GM21423 (cell line): ENCODE data around the gene FBXW4.

Experiments
- ATAC-seq: cut with Tn5 transposase; IDR thresholded peaks from one replicate; pipeline ENCODE4 v1.9.1; 2021; ENCODE audit warnings: mild to moderate bottlenecking, moderate library complexity; ENCODE audit not compliant: unreplicated experiment

FBXW4 gene

GRCh38 chr10:101696632-101697031, 1.7 kb upstream of the FBXW4 start:
- no peak for ATAC-seq

DNA sequence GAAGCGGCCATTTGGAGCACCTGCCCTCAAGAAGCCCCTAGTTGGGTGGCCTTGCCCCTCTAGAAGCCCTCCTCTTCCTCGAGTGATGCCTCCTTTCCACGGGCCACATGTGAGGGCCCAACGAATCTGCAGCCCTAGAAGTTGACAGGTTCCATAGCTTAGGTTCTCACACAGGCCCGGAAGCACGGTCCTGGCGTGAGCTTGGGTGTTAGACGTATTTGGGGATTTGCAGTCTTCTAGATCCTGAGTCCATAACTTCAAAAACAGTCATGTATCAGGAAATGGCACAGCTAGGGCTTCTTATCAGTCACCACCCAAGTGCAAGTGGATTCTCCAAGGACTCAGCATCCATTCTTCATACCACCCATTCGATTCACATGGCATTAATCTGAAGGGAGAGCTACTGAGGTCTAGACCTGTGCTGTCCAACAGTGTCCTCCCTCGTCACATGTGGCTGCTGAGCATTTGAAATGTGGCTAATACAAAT, 477 bp upstream of the FBXW4 start:
- ATAC-seq, result no peak

DNA sequence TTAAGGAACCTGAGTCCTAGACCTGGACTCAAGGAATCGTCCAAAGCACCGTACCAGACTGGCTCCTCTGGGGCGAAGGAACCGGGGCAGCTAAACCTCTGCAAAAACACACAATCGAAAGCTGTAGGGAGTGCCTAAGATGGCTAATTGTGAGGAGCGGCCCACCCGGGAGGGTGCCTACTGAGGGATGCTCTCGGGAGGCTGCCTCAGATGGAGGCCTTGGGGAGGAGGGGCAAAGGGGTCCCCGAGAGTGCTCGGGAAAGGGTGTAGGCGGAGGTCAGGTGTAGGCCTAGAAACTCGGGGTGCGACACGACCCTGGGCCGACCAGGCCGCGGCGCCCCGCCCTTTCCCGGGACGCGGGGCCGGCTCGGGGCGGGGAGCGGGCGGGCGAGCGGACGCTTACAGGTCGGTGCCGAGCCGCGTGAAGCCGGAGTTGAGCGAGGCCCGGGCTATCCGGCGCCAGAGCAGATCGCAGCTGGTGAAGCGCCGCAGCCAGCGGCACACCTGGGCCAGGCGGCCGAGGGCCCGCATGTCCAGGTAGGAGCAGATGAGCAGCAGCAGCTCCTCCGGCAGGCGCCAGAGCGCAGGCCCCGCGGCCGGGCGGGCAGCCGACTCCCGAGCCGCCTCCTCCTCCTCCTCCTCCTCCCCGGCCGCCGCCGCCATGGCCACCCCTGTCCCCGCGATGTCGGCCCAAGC, 844 bp downstream of the FBXW4 start:
- ATAC-seq, result peak; percentile 50

- ATAC-seq, result peak; percentile 22
These were observed 1.4 kb downstream of the FBXW4 start for GRCh38 chr10:101693651-101693977.

DNA sequence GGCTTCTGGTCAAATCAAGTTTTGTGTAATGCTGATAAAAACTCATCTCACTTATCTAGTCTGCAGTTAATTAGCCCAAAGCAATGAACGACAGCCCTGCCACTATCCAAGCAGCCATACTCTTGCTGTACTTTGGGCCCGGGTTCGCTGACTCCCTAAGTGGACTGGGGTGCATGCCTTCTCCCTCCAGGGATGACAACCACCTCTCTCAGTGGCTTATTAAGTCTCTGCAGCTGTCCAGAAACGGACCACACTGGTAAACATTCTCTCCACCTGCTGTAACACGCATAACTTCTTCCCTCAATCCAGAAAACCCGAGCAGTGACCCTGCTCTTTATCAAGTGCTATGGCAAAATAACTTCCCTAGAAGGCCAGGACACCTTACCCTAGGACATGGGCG, 3.9 kb downstream of the FBXW4 start:
- no peak for ATAC-seq

- ATAC-seq, result no peak
These were observed 4.5 kb downstream of the FBXW4 start for GRCh38 chr10:101690461-101690860.

GRCh38 chr10:101687071-101687658, 7.8 kb downstream of the FBXW4 start:
- ATAC-seq, result no peak

- ATAC-seq, result no peak
These were observed 8.6 kb downstream of the FBXW4 start for GRCh38 chr10:101686133-101686925.

- no peak for ATAC-seq
These were observed 10.2 kb downstream of the FBXW4 start for GRCh38 chr10:101684782-101685181.

DNA sequence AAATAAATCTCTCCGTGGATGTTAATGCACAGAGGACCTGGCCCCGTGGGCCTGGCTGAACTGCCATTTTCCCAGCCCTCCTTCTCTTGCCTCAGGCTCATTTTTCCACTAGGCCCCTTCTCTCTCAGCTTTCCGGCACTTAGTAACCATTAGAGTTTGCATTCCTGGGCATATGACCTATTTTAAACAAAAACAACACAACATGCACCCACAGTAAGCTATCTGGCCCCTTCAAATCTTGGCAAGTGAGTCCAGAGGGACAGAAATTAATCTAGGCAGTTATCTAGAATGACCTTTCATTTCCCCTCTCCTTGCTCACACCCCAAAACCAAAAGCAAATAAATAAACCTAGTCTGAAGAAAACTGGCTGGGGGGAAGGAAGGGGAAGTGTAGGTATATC, 11.7 kb downstream of the FBXW4 start:
- no peak for ATAC-seq

DNA sequence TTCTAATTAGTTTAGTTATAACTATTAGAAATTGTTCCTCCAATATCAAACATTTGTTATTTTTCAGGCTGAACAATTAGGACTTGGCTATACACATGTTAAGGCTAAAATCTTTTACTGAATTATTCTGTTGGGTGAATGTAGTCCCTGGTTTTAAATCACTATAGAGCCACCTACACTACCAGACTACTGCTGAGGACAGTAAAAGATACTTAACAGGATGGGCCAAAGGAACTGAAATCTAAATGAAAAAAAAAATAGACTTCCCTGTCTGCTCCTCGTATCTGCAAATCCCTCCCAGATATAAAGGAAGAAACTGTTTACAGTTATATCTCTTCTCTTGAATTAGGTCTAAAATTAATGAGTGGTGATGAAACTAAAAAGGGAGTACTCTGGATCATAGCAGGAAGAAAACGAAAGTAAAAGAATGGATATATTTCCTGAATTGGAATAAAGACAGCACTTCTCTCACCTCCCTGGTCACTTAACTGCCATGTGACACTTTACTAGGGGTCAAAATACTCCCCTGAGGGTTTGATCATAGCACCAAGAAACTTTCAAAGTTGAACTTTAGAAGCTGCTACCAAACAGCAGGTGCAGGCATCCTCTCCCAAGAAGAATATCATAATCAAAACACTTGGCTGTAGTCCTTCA, 12.7 kb downstream of the FBXW4 start:
- no peak for ATAC-seq

GRCh38 chr10:101676565-101676964, 18.4 kb downstream of the FBXW4 start:
- ATAC-seq, result no peak

DNA sequence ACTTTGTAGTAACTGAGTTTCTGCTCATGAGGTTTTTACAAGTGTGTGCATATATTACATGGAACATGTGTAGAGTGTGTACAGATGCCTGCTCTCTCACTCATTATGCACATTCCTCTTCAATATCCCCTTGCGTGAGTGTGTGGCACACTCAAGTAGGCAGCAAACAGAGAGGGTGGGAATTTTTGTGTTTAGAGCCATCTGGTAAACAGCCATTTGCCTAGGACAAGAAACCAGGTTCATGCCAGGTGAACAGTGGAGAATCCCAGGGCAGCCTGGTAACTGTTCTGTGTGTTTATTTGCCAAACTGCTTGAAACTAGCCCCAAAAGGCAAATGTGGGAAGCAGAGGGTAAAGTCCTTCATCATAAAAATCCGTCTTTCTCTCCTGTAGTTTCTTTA, 19.9 kb downstream of the FBXW4 start:
- no peak for ATAC-seq

- no peak for ATAC-seq
These were observed 22.4 kb downstream of the FBXW4 start for GRCh38 chr10:101672536-101672935.

GRCh38 chr10:101671453-101671852, 23.5 kb downstream of the FBXW4 start:
- ATAC-seq, result peak; percentile 83

DNA sequence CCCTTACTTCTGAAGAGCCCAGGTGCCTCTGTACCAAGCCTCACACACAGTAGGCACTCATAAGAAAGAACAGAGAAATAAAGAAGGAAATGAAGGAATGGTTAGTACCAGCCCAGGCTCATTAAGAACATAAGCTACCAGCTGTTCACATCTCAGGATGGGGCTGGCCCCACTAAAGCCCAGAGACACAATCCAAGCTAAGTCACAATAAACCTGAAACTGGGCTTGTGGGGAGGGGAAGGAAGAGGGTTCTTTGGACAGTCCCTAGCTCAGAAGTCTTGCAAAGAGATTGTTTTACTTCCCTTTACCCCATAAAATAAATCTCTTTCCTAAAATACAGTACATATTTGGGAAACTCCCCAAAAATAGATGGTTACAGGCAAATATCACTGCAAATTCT, 24.3 kb downstream of the FBXW4 start:
- no peak for ATAC-seq

GRCh38 chr10:101669181-101669580, 25.8 kb downstream of the FBXW4 start:
- ATAC-seq, result no peak

DNA sequence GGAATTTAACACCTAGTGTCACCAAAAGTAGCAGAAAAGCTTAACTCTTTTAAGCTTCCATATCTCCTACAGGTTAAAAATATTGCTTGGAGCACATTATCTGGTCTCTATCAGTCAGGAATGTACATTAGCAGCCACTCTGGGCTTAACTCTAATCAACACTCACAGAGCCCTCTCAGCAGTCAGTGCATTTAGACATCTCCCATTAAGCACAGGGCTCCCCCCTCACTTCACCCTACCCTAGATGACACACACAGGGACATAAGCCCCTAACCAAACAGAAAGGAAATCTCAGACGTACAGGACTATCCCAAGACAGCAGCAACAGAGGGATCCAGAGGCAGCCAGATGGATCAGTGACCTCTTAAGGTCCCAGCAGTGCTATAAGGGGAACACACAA, 26.4 kb downstream of the FBXW4 start:
- ATAC-seq, result no peak

- ATAC-seq, result no peak
These were observed 28.9 kb downstream of the FBXW4 start for GRCh38 chr10:101666083-101666482.

DNA sequence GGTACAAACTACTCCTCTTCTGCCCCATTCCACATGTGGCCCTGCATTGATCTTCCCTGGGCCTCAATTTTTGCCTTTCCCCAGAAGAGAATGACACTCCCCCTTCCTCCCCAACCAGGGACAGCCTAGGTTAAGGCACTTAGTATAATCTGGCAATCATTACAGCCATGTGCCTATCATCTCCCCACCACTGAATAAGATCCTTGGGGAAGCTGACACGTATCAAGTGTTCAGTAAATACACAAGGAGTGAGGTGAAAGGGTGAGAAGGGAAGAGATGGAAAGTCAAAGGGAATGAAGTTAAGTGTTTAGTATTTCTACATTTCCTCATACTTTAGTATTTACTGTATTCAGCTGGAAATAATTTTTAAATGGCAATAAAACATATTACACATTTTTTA, 31.9 kb downstream of the FBXW4 start:
- ATAC-seq, result no peak

GRCh38 chr10:101660256-101660655, 34.7 kb downstream of the FBXW4 start:
- no peak for ATAC-seq

GRCh38 chr10:101658975-101659374, 36.0 kb downstream of the FBXW4 start:
- ATAC-seq, result no peak
